ENCODE measurements around the gene CIPC. TPM values are rescaled to one million over a fixed set of nuclear protein-coding genes. Genes with fewer than 3 reads are reported as not detected.

Gene CIPC
- total and polyA plus RNA-seq, 9 of the 15 experiments (the other 6 are each of a cell fraction or from before 2014, with no cell fraction given), result 5.0 to 16.9 (median 10.7) TPM

DNA sequence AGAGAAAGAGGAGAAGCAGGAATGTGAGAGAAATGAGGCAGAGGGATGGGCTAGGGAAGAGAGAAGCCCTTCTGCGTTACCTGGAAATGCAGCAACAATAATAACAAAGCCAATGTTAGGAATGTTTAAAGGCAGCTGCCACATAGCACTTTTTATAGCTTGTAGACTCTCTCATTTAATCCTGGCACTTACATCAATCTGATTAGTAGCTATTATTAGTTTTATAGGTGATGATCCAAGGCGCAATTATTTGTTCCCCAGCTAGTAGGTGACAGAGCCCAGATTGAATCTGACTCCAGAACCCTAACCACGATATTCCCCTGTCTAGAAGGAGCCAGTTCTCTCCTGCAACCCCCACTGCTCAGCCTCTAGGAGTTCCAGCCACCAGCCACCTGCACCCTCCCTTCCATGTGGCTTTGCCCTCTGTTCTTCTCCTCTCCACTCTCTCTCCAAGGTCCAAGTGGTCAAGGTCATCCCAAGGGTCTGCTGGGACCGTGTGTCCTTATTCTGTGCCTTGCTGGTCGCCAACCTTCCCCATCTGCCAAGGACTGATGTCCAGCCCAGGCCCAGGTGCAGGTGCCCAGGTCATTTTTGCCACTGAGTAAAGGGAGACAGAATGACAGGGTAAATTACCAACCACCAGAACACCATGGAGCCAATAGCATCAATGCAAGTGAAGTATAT, 29.4 kb upstream of the CIPC start (continued):
- TF ChIP-seq, protein P1, sequence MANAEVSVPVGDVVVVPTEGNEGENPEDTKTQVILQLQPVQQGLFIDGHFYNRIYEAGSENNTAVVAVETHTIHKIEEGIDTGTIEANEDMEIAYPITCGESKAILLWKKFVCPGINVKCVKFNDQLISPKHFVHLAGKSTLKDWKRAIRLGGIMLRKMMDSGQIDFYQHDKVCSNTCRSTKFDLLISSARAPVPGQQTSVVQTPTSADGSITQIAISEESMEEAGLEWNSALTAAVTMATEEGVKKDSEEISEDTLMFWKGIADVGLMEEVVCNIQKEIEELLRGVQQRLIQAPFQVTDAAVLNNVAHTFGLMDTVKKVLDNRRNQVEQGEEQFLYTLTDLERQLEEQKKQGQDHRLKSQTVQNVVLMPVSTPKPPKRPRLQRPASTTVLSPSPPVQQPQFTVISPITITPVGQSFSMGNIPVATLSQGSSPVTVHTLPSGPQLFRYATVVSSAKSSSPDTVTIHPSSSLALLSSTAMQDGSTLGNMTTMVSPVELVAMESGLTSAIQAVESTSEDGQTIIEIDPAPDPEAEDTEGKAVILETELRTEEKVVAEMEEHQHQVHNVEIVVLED (CRISPR knock-in tag; IDR thresholded peaks at IDR 0.05), result no peak
- TF ChIP-seq, protein P2, sequence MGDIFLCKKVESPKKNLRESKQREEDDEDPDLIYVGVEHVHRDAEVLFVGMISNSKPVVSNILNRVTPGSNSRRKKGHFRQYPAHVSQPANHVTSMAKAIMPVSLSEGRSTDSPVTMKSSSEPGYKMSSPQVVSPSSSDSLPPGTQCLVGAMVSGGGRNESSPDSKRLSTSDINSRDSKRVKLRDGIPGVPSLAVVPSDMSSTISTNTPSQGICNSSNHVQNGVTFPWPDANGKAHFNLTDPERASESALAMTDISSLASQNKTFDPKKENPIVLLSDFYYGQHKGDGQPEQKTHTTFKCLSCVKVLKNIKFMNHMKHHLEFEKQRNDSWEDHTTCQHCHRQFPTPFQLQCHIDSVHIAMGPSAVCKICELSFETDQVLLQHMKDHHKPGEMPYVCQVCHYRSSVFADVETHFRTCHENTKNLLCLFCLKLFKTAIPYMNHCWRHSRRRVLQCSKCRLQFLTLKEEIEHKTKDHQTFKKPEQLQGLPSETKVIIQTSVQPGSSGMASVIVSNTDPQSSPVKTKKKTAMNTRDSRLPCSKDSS (IDR thresholded peaks at IDR 0.05; ENCODE audit: low read depth, partially characterized antibody), result no peak
- TF ChIP-seq U2AF1 (optimal IDR thresholded peaks at IDR 0.05; ENCODE audit: low read depth, low read length) (no peak), ZNF133 (CRISPR knock-in tag; IDR thresholded peaks at IDR 0.05) (no peak), SMAD2 (IDR thresholded peaks at IDR 0.05; ENCODE audit: low read depth, low read length) (no peak), XRCC4 (IDR thresholded peaks at IDR 0.05; ENCODE audit: extremely low read depth, insufficient read depth, insufficient read length) (no peak), CBX1 (IDR thresholded peaks at IDR 0.05; ENCODE audit: low read depth) (no peak), GABPB1 (CRISPR knock-in tag; IDR thresholded peaks at IDR 0.05) (no peak), ZNF586 (CRISPR knock-in tag; conservative IDR thresholded peaks at IDR 0.05) (no peak)
- TF ChIP-seq, protein P3, sequence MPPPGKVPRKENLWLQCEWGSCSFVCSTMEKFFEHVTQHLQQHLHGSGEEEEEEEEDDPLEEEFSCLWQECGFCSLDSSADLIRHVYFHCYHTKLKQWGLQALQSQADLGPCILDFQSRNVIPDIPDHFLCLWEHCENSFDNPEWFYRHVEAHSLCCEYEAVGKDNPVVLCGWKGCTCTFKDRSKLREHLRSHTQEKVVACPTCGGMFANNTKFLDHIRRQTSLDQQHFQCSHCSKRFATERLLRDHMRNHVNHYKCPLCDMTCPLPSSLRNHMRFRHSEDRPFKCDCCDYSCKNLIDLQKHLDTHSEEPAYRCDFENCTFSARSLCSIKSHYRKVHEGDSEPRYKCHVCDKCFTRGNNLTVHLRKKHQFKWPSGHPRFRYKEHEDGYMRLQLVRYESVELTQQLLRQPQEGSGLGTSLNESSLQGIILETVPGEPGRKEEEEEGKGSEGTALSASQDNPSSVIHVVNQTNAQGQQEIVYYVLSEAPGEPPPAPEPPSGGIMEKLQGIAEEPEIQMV (tag; conservative IDR thresholded peaks at IDR 0.05; ENCODE audit: low read depth), result no peak
- TF ChIP-seq, protein P4, sequence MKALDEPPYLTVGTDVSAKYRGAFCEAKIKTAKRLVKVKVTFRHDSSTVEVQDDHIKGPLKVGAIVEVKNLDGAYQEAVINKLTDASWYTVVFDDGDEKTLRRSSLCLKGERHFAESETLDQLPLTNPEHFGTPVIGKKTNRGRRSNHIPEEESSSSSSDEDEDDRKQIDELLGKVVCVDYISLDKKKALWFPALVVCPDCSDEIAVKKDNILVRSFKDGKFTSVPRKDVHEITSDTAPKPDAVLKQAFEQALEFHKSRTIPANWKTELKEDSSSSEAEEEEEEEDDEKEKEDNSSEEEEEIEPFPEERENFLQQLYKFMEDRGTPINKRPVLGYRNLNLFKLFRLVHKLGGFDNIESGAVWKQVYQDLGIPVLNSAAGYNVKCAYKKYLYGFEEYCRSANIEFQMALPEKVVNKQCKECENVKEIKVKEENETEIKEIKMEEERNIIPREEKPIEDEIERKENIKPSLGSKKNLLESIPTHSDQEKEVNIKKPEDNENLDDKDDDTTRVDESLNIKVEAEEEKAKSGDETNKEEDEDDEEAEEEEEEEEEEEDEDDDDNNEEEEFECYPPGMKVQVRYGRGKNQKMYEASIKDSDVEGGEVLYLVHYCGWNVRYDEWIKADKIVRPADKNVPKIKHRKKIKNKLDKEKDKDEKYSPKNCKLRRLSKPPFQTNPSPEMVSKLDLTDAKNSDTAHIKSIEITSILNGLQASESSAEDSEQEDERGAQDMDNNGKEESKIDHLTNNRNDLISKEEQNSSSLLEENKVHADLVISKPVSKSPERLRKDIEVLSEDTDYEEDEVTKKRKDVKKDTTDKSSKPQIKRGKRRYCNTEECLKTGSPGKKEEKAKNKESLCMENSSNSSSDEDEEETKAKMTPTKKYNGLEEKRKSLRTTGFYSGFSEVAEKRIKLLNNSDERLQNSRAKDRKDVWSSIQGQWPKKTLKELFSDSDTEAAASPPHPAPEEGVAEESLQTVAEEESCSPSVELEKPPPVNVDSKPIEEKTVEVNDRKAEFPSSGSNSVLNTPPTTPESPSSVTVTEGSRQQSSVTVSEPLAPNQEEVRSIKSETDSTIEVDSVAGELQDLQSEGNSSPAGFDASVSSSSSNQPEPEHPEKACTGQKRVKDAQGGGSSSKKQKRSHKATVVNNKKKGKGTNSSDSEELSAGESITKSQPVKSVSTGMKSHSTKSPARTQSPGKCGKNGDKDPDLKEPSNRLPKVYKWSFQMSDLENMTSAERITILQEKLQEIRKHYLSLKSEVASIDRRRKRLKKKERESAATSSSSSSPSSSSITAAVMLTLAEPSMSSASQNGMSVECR (CRISPR knock-in tag; IDR thresholded peaks at IDR 0.05), result no peak
- TF ChIP-seq, protein P5, sequence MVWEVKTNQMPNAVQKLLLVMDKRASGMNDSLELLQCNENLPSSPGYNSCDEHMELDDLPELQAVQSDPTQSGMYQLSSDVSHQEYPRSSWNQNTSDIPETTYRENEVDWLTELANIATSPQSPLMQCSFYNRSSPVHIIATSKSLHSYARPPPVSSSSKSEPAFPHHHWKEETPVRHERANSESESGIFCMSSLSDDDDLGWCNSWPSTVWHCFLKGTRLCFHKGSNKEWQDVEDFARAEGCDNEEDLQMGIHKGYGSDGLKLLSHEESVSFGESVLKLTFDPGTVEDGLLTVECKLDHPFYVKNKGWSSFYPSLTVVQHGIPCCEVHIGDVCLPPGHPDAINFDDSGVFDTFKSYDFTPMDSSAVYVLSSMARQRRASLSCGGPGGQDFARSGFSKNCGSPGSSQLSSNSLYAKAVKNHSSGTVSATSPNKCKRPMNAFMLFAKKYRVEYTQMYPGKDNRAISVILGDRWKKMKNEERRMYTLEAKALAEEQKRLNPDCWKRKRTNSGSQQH (CRISPR knock-in tag; IDR thresholded peaks at IDR 0.05), result no peak
